Right lobe of liver (tissue), 6 donors: ENCODE data around the gene CNGA1. TPM values are rescaled to one million over a fixed set of nuclear protein-coding genes. Genes with fewer than 3 reads are reported as not detected.

Experiments used
- ATAC-seq, 4 donors: fragments of 200-7000 bp; cut with Tn5 transposase; one replicate each; pipeline ENCODE4 v1.9.1; 2020; ENCODE audit warnings: mild to moderate bottlenecking in 4 of 4, moderate library complexity in 4 of 4
- DNase-seq, 3 donors: peaks; one replicate each; pipeline ENCODE4 v3.0.0-alpha.2; 2020
- H3K27ac ChIP-seq, 3 donors: fragments of 200-600 bp; one replicate each; pipeline ENCODE4 v1.8.0; 2022
- H3K27me3 ChIP-seq, 2 donors: fragments of 200-600 bp; one replicate each; pipeline ENCODE4 v1.8.0; 2022
- H3K36me3 ChIP-seq, 4 donors: fragments of 200-600 bp; sonication (generic) in 1 of 4; one replicate each; pipeline versions ENCODE4 v1.5.1 to v1.8.0; 2017 to 2022; ENCODE audit warnings: control low read depth in 1 of 4
- H3K4me1 ChIP-seq, 4 donors: fragments of 200-600 bp; sonication (generic) in 1 of 4; one replicate each; pipeline versions ENCODE4 v1.5.1 to v1.8.0; 2017 to 2022; ENCODE audit warnings: control low read depth in 1 of 4
- H3K4me3 ChIP-seq, 3 donors: fragments of 200-600 bp; one replicate each; pipeline ENCODE4 v1.8.0; 2022
- H3K9me3 ChIP-seq, 4 donors: fragments of 200-600 bp; sonication (generic) in 1 of 4; one replicate each; pipeline versions ENCODE4 v1.5.1 to v1.8.0; 2017 to 2022; ENCODE audit warnings: control low read depth in 1 of 4
- POLR2A ChIP-seq: fragments of 450-650 bp; IDR thresholded peaks from one replicate; pipeline ENCODE4 v1.6.1; 2017; ENCODE audit warnings: antibody characterized with exemption, mild to moderate bottlenecking
- WGBS: methylation state at CpG from one replicate; pipeline ENCODE4 v1.1.6; 2018; ENCODE audit warnings: low coverage, low lambda C conversion rate; ENCODE audit not compliant: insufficient coverage; ENCODE audit errors: missing lambda C conversion rate; 5-methylcytosine and 5-hydroxymethylcytosine counted together
- intact Hi-C, 2 donors: fragments of 100-400 bp; cut with DNase I; formaldehyde crosslinking; loops; one replicate each; pipeline versions ENCODE4 v1.11.2 to v1.14.1; 2022
- total RNA-seq, 6 experiments: library from RNA; depleted of rRNA in 2 of 6; stranded (reverse); fragments of >200 nt in 2 of 6; fragmentation: NEBNext Ultra II Directional in 3 of 6; extraction: Animal tissue kit (Norgen Biotek cat#: 25700) in 3 of 6; gene quantifications; one replicate each; pipeline versions ENCODE4 v1.1.0 to v1.2.4, GENCODE V29; 2016 to 2023
- TF ChIP-seq, protein P1 (sequence below), 4 donors: fragments of 200-600 bp in 3 of 4; fragments of 450-650 bp in 1 of 4; IDR thresholded peaks; one replicate each; pipeline versions ENCODE4 v1.5.1 to v1.8.0; 2016 to 2022; ENCODE audit warnings: antibody characterized with exemption in 4 of 4, mild to moderate bottlenecking in 2 of 4
- donor health status: DM: no; HTN: yes; CAD: no.
- donor health status: DM: no; HTN: no; CAD: no.
- donor health status: DM: no; HTN: no; CAD: no.
- donor health status: DM: no; HTN: yes; CAD: no.
- donor health status: DM: no; HTN: yes; CAD: no.

The CNGA1 gene
- total RNA-seq, 6 experiments from 2014 or later, result 8.1 to 14.9 (median 11.1) TPM

DNA sequence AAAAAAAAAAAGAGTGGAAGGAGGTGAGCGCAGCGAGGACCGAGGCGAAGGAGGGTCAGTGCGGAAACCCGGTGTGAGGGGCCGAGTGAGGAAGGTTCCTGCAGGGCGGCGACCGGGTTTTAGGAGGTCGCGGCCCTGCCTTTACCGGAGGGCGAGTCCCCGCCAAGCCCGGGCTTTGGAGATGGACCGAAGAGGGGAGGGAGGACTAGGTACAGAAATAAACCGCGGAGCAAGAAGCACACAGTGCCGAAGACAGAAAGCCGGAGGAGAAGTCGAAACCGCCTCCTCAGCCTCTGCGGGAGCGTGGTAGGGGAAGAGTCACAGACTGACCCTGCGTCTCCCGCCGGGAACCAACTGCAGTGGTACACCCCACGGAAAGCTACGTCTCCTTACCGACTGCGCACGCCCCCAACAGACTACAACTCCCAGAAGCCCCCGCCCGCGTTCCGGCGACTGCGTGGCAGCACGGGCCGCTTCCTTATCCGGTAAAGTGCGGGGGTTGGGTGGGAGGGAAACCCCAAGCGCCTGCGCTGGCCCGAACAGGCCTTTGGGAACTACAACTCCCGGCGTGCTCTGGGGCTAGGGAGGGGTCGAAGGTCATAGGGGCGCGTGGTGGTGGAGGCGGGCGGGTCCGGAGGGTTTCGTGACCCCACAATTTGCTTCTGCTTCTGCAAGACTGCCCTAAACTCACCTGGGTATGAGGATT is 102.1 kb downstream of the CNGA1 start, which contains the start of gene NFXL1:
TSS of gene NFXL1 (minus strand) at position 364 of the 706 bp plus-strand sequence. CDS start 380 bp downstream, outside the sequence.
- Histone ChIP-seq H3K36me3 (peaks cover 0 to 8% (median 0%) of the 10 kb centered on the region in 4 donors), H3K4me1 (peaks cover 0 to 8% (median 3%) of the 10 kb centered on the region in 4 donors), H3K9me3 (no peaks in the 10 kb centered on the region), H3K4me3 (peak within 1 kb of the TSS; percentile 91 to 96 (median 91)), H3K27me3 (no peaks in the 10 kb centered on the region), H3K27ac (peak within 1 kb of the TSS; percentile 73 to 80 (median 80))
- intact Hi-C loops, result no loop called here
- TF ChIP-seq POLR2A, result peak; percentile 90
- TF ChIP-seq, protein P1, sequence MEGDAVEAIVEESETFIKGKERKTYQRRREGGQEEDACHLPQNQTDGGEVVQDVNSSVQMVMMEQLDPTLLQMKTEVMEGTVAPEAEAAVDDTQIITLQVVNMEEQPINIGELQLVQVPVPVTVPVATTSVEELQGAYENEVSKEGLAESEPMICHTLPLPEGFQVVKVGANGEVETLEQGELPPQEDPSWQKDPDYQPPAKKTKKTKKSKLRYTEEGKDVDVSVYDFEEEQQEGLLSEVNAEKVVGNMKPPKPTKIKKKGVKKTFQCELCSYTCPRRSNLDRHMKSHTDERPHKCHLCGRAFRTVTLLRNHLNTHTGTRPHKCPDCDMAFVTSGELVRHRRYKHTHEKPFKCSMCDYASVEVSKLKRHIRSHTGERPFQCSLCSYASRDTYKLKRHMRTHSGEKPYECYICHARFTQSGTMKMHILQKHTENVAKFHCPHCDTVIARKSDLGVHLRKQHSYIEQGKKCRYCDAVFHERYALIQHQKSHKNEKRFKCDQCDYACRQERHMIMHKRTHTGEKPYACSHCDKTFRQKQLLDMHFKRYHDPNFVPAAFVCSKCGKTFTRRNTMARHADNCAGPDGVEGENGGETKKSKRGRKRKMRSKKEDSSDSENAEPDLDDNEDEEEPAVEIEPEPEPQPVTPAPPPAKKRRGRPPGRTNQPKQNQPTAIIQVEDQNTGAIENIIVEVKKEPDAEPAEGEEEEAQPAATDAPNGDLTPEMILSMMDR (IDR thresholded peaks at IDR 0.05), result no peak
- under 1% methylated on average over 30 of the region's 55 CpGs for WGBS
- DNase-seq, result peak; percentile 98 to 99 (median 99)
- ATAC-seq, result peak; percentile 98 to 99 (median 98)

DNA sequence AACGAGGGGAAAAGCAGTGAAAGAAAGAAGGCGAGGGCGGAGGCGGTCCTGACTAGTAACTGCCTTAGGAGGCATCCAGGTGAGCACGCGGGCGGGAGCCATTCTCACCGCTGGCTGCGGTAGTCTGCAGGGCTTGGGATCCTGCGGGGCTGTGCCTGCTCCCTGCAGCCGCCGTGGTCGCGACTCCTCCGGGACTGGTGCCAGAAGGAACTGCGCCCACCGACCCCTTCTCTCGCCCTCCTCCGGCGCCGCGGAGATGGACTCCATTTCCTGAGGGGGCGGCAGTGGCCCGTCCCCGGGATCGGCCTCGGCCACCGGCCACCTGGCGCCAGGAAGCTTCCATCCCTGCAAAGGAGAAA is 102.6 kb downstream of the CNGA1 start:
- Histone ChIP-seq H3K27me3 (no peaks in the 10 kb centered on the region), H3K27ac (peak overlapping the region; percentile 73 to 80 (median 80)), H3K9me3 (no peaks in the 10 kb centered on the region), H3K36me3 (peaks cover 0 to 12% (median 0%) of the 10 kb centered on the region in 4 donors), H3K4me3 (peak overlapping the region; percentile 91 to 96 (median 91)), H3K4me1 (peaks cover 0 to 8% (median 3%) of the 10 kb centered on the region in 4 donors)
- TF ChIP-seq POLR2A, result no peak
- TF ChIP-seq, protein P1 (IDR thresholded peaks at IDR 0.05), result no peak
- peak; percentile 53 to 63 (median 60) for ATAC-seq
- peak; percentile 62 to 69 (median 69) for DNase-seq
- intact Hi-C loops, result no loop called here
- under 1% methylated on average over 9 of the region's 29 CpGs for WGBS

DNA sequence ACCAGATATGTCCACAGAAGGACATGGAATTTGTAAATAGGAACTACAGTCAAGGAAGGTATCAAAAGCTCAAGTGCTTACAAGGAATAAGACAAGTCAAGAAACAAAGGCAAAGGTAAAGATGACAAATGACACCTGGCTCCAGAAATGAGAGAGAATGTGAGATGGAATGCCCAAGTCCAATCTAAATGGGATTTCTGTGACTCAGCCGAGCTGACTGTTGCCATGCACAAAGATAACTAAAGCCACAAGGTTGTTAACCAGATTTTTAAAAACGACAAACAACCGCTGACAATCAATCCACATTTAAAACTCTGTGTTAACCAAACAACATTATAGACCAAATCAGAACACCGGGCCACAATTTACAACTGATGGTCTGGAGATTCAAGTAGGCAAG is 103.2 kb downstream of the CNGA1 start:
- Histone ChIP-seq H3K4me1 (peaks cover 0 to 8% (median 3%) of the 10 kb centered on the region in 4 donors), H3K4me3 (peak overlapping the region; percentile 91 to 96 (median 91)), H3K27me3 (no peaks in the 10 kb centered on the region), H3K9me3 (no peaks in the 10 kb centered on the region), H3K27ac (peak overlapping the region in 1 of 3 donors; percentile 80), H3K36me3 (peaks cover 0 to 13% (median 0%) of the 10 kb centered on the region in 4 donors)
- ATAC-seq (no peak), DNase-seq (no peak)
- 10% methylated on average over 4 of the region's 4 CpGs for WGBS
- TF ChIP-seq, protein P1 (IDR thresholded peaks at IDR 0.05), result no peak
- TF ChIP-seq POLR2A, result no peak
- intact Hi-C loops, result no loop called here

DNA sequence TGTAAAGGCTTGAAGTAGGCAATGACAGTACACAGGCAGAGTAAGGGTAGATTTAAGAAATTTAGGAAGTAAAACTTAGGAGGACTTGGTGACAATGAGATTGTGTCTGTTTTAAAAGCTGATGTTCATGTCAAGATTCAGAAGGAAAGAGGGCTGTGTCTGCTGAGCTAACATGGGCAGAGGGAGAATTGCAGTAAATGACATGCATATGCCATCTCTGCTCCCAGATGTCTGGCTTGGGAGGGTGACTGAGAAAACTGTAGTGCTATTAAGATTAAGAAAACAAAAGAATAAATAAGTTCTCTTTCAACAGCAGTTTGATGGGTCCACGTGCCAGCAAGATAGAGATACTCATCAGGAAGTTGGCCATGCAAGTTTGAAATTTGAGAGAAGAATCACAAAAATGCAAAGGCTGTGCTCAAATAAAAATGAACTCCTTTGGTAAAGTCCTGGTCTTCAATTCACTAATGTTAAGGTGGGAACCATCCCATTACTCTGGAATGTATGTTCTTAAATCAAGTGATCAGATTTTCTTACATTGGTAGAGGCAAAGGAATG is 109.3 kb downstream of the CNGA1 start:
- Histone ChIP-seq H3K36me3 (peaks cover 0 to 29% (median 3%) of the 10 kb centered on the region in 4 donors), H3K9me3 (no peaks in the 10 kb centered on the region), H3K27ac (no peak overlapping the region), H3K27me3 (no peaks in the 10 kb centered on the region), H3K4me1 (no peaks in the 10 kb centered on the region), H3K4me3 (no peak overlapping the region)
- TF ChIP-seq POLR2A, result no peak
- 67% methylated on average over 1 of the region's 1 CpG for WGBS
- DNase-seq (no peak), ATAC-seq (no peak)
- intact Hi-C loops, result no loop called here

DNA sequence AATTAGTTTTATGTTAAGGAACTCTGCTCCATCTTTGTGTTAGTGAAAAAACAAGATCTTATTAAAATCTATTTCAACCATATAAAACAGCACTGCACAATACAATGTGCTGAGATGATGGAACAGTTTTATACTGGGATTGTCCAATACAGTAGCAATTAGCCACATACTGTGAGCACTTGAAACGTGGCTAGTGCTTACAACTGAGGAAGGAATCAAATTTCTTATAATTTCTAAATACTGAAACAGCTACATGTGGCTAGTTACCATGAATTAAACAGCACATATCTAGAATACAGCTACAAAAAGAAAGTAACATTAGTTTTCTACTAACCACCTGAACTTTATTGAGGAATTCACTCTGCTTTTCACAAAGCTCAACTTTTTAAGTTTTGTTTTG is 116.8 kb downstream of the CNGA1 start:
- DNase-seq (no peak), ATAC-seq (no peak)
- 90% methylated on average over 1 of the region's 1 CpG for WGBS
- Histone ChIP-seq H3K36me3 (peaks cover 0 to 58% (median 15%) of the 10 kb centered on the region in 4 donors), H3K27me3 (no peaks in the 10 kb centered on the region), H3K4me1 (no peaks in the 10 kb centered on the region), H3K9me3 (no peaks in the 10 kb centered on the region), H3K27ac (no peak overlapping the region), H3K4me3 (no peak overlapping the region)
- TF ChIP-seq, protein P1 (IDR thresholded peaks at IDR 0.05), result no peak
- intact Hi-C loops, result no loop called here
